Upper lobe of left lung (tissue), 6 donors: ENCODE measurements around the gene ITK. TPM values are rescaled to one million over a fixed set of nuclear protein-coding genes. Genes with fewer than 3 reads are reported as not detected.

ENCODE experiments used
- ATAC-seq, 2 donors: fragments of 200-7000 bp; cut with Tn5 transposase; one replicate each; pipeline ENCODE4 v1.9.1; 2022; ENCODE audit warnings: mild to moderate bottlenecking in 2 of 2, moderate library complexity in 2 of 2; ENCODE audit not compliant: low FRiP score in 2 of 2
- DNase-seq, 2 donors: peaks; one replicate each; pipeline ENCODE4 v3.0.0-alpha.2; 2019 to 2020
- H3K27ac ChIP-seq, 4 donors: fragments of 200-600 bp; sonication (generic); one replicate each; pipeline ENCODE4 v1.5.1; 2016 to 2019
- H3K27me3 ChIP-seq, 4 donors: fragments of 200-600 bp; sonication (generic); one replicate each; pipeline ENCODE4 v1.5.1; 2017 to 2019
- H3K36me3 ChIP-seq, 4 donors: fragments of 200-600 bp; sonication (generic); one replicate each; pipeline ENCODE4 v1.5.1; 2016 to 2019
- H3K4me1 ChIP-seq, 4 donors: fragments of 200-600 bp; sonication (generic); one replicate each; pipeline ENCODE4 v1.5.1; 2018 to 2019
- H3K4me3 ChIP-seq, 4 donors: fragments of 200-600 bp; sonication (generic); one replicate each; pipeline ENCODE4 v1.5.1; 2017 to 2019; ENCODE audit warnings: mild to moderate bottlenecking in 2 of 4, moderate library complexity in 1 of 4
- H3K9me3 ChIP-seq, 4 donors: fragments of 200-600 bp; sonication (generic); one replicate each; pipeline ENCODE4 v1.5.1; 2018 to 2019
- EP300 ChIP-seq, 4 donors: sonication (generic); formaldehyde crosslinking; IDR thresholded peaks; one replicate each; pipeline ENCODE4 v1.5.1; 2017; ENCODE audit warnings: antibody characterized with exemption in 4 of 4, control low read depth in 2 of 4
- POLR2A ChIP-seq, 4 donors: fragments of 450-650 bp; IDR thresholded peaks; one replicate each; pipeline ENCODE4 v1.5.1; 2016 to 2017; ENCODE audit warnings: antibody characterized with exemption in 4 of 4, mild to moderate bottlenecking in 2 of 4
- POLR2AphosphoS5 ChIP-seq, 2 donors: sonication (generic); formaldehyde crosslinking; IDR thresholded peaks; one replicate each; pipeline ENCODE4 v1.5.1; 2017; ENCODE audit warnings: antibody characterized with exemption in 2 of 2
- WGBS, 2 donors: methylation state at CpG; one replicate each; pipeline ENCODE4 v1.1.5; 2017 to 2018; 5-methylcytosine and 5-hydroxymethylcytosine counted together
- total RNA-seq, 6 donors: library from RNA; depleted of rRNA in 4 of 6; stranded (reverse); fragments of >200 nt in 4 of 6; gene quantifications; one replicate each; pipeline versions ENCODE4 v1.1.0 to v1.2.1, GENCODE V29; 2016 to 2021
- TF ChIP-seq, protein P1 (sequence below), 6 experiments: fragments of 450-650 bp in 4 of 6; fragments of 200-600 bp in 2 of 6; sonication (generic) in 2 of 6; IDR thresholded peaks; one replicate each; pipeline ENCODE4 v1.5.1; 2016 to 2019; ENCODE audit warnings: antibody characterized with exemption in 6 of 6
- donor health status: DM: no; HTN: no; CAD: no; lungs with moderate emphysema.
- donor health status: DM: no; HTN: yes; CAD: no; lungs with severe emphysema.

Gene ITK
- total RNA-seq, 6 donors from 2014 or later, result 5.0 to 15.2 (median 7.0) TPM

DNA sequence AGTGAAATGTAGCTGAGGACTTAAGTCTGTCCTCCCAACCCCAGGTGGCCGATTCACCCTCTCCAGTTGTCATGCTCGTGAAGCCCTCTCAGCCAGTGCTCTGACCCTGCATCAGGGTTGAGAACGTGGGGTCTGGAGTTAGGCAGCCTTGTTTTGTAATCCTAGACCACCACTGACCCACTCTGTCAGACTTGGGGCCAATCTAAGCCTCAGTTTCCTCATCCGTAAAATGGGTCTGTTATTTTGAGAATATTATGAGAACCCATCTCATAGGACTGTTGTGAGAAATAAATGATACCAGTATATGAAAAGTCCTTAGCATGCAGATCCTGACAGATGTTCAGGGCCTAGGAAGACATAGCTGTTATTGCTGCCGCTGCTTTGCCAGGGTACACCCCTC, 122.4 kb downstream of the ITK start:
- Histone ChIP-seq H3K9me3 (no peaks in the 10 kb centered on the region), H3K27me3 (no peaks in the 10 kb centered on the region), H3K27ac (no peak overlapping the region), H3K4me3 (no peak overlapping the region), H3K4me1 (no peaks in the 10 kb centered on the region), H3K36me3 (peaks cover 2 to 25% (median 10%) of the 10 kb centered on the region in 4 donors)
- WGBS, 2 donors, result 92 to 97% methylated on average over 5 of the region's 5 CpGs
- no peak for TF ChIP-seq POLR2A (IDR thresholded peaks at IDR 0.05)
- no peak for TF ChIP-seq EP300 (IDR thresholded peaks at IDR 0.05)
- ATAC-seq, result no peak
- DNase-seq, result no peak

GRCh38 chr5:157303667-157304327, 123.2 kb downstream of the ITK start:
- Histone ChIP-seq H3K27me3 (no peaks in the 10 kb centered on the region), H3K27ac (no peak overlapping the region), H3K36me3 (peaks cover 0 to 25% (median 10%) of the 10 kb centered on the region in 4 donors), H3K4me1 (no peaks in the 10 kb centered on the region), H3K9me3 (no peaks in the 10 kb centered on the region), H3K4me3 (no peak overlapping the region)
- peak in 1 of 2 donors; percentile 31 for ATAC-seq
- WGBS, 2 donors, result 75 to 85% methylated on average over 5 to 8 of the region's 8 CpGs
- TF ChIP-seq POLR2A (IDR thresholded peaks at IDR 0.05), result no peak
- TF ChIP-seq, protein P1, sequence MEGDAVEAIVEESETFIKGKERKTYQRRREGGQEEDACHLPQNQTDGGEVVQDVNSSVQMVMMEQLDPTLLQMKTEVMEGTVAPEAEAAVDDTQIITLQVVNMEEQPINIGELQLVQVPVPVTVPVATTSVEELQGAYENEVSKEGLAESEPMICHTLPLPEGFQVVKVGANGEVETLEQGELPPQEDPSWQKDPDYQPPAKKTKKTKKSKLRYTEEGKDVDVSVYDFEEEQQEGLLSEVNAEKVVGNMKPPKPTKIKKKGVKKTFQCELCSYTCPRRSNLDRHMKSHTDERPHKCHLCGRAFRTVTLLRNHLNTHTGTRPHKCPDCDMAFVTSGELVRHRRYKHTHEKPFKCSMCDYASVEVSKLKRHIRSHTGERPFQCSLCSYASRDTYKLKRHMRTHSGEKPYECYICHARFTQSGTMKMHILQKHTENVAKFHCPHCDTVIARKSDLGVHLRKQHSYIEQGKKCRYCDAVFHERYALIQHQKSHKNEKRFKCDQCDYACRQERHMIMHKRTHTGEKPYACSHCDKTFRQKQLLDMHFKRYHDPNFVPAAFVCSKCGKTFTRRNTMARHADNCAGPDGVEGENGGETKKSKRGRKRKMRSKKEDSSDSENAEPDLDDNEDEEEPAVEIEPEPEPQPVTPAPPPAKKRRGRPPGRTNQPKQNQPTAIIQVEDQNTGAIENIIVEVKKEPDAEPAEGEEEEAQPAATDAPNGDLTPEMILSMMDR (IDR thresholded peaks at IDR 0.05), result no peak
- TF ChIP-seq EP300 (IDR thresholded peaks at IDR 0.05), result no peak
- TF ChIP-seq POLR2AphosphoS5 (IDR thresholded peaks at IDR 0.05), result no peak
- DNase-seq, result no peak

Other genes with a start within 250 kb of the ITK start
- gene TIMD4, start 217.6 kb upstream of the ITK start, total RNA-seq, result under 1 TPM in 2 of 6 donors, not detected in 4; 0.31 to 0.54 TPM
- 1 to 10 TPM in 1 of 6 donors, under 1 TPM in 3, not detected in 2; 0.34 to 4.2 (median 0.62) TPM for gene HAVCR1, start 121.7 kb upstream of the ITK start, total RNA-seq
- 10 to 100 TPM; 15.2 to 42.6 (median 38.4) TPM for gene HAVCR2, start 71.8 kb upstream of the ITK start, total RNA-seq
- 10 to 100 TPM in 4 of 6 donors, 1 to 10 TPM in 2; 8.5 to 16.7 (median 10.3) TPM for gene MED7, start 38.0 kb upstream of the ITK start, total RNA-seq
- not detected for gene GARIN3, start 14.6 kb upstream of the ITK start, total RNA-seq
- 10 to 100 TPM; 39.6 to 71.8 (median 47.7) TPM for gene CYFIP2, start 85.3 kb downstream of the ITK start, total RNA-seq